HL-60/S4 treated with retinoic acid at 250 ng/mL for 4 days and 3 days (cell line): ENCODE results near the gene DAB1.
"Not testable (repeated sequence)": the region's sequence is repeated elsewhere in the genome, so short reads cannot be mapped to it uniquely, and the experiment has no call there.

Experiments used
- in situ Hi-C: fragments of 300-500 bp; cut with MboI; formaldehyde crosslinking; loops from 2 replicates; pipeline ENCODE4 v1.7.0; 2022; ENCODE audit warnings: low sequenced_read_pairs

The DAB1 gene

GRCh38 chr1:57089855-57090254 is 334.0 kb downstream of the DAB1 start:
- in situ Hi-C loops: no loop called here

GRCh38 chr1:57089221-57089620 is 334.6 kb downstream of the DAB1 start:
- in situ Hi-C loops: no loop called here

GRCh38 chr1:57088653-57089052 is 335.2 kb downstream of the DAB1 start:
- in situ Hi-C loops: no loop called here

- in situ Hi-C loops: not testable (repeated sequence)
These were observed 336.2 kb downstream of the DAB1 start for GRCh38 chr1:57087660-57088059.

- in situ Hi-C loops: no loop called here
These were observed 337.7 kb downstream of the DAB1 start for GRCh38 chr1:57086154-57086553.

GRCh38 chr1:57084701-57085100 is 339.2 kb downstream of the DAB1 start:
- in situ Hi-C loops: no loop called here

GRCh38 chr1:57082711-57083439 is 341.0 kb downstream of the DAB1 start:
- in situ Hi-C loops: no loop called here

- in situ Hi-C loops: no loop called here
These were observed 344.3 kb downstream of the DAB1 start for GRCh38 chr1:57079454-57080157.

- in situ Hi-C loops: no loop called here
These were observed 351.3 kb downstream of the DAB1 start for GRCh38 chr1:57072401-57073110.

- in situ Hi-C loops: no loop called here
These were observed 356.0 kb downstream of the DAB1 start for GRCh38 chr1:57067863-57068262.

- in situ Hi-C loops: no loop called here
These were observed 356.8 kb downstream of the DAB1 start for GRCh38 chr1:57066980-57067610.

GRCh38 chr1:57065442-57065841 is 358.4 kb downstream of the DAB1 start:
- in situ Hi-C loops: no loop called here

- in situ Hi-C loops: no loop called here
These were observed 359.3 kb downstream of the DAB1 start for GRCh38 chr1:57064379-57065140.

GRCh38 chr1:57063406-57064125 is 360.3 kb downstream of the DAB1 start:
- in situ Hi-C loops: no loop called here

GRCh38 chr1:57061369-57061768 is 362.5 kb downstream of the DAB1 start:
- in situ Hi-C loops: no loop called here

- in situ Hi-C loops: no loop called here
These were observed 363.4 kb downstream of the DAB1 start for GRCh38 chr1:57060451-57060850.

- in situ Hi-C loops: no loop called here
These were observed 365.0 kb downstream of the DAB1 start for GRCh38 chr1:57058652-57059501.

- in situ Hi-C loops: no loop called here
These were observed 375.0 kb downstream of the DAB1 start for GRCh38 chr1:57048856-57049255.

GRCh38 chr1:57046462-57046861 is 377.4 kb downstream of the DAB1 start:
- in situ Hi-C loops: no loop called here
